HEK293T (cell line): ENCODE data around the gene SMIM3.

Source experiments
- FOXA1 ChIP-seq: fragments of 450-650 bp; IDR thresholded peaks from 2 replicates; pipeline ENCODE4 v1.6.1; 2016; ENCODE audit warnings: mild to moderate bottlenecking
- FOXK2 ChIP-seq: fragments of 450-650 bp; IDR thresholded peaks from 2 replicates; pipeline ENCODE4 v1.6.1; 2016; ENCODE audit warnings: mild to moderate bottlenecking
- FOXM1 ChIP-seq: fragments of 450-650 bp; IDR thresholded peaks from 2 replicates; pipeline ENCODE4 v1.6.1; 2017; ENCODE audit warnings: mild to moderate bottlenecking, borderline replicate concordance
- SP1 ChIP-seq: fragments of 450-650 bp; IDR thresholded peaks from 2 replicates; pipeline ENCODE4 v1.6.1; 2017
- TARDBP ChIP-seq: fragments of 450-650 bp; IDR thresholded peaks from 2 replicates; pipeline ENCODE4 v1.6.1; 2016

- TF ChIP-seq FOXA1 = no peak
- TF ChIP-seq SP1 = no peak
- no peak for TF ChIP-seq FOXK2
- TF ChIP-seq FOXM1 = no peak
- no peak for TF ChIP-seq TARDBP
Measured at GRCh38 chr5:150766251-150766650, 12.3 kb upstream of the SMIM3 start.
